Activated CD4-positive, alpha-beta T cell treated with anti-CD3 and anti-CD28 coated beads, Interleukin-2, amount 10 ng/mL, durations not matched to agents 7 days and 5 days (primary cell): ENCODE measurements around the gene PRDX6. TPM values are rescaled to one million over a fixed set of nuclear protein-coding genes. Genes with fewer than 3 reads are reported as not detected.

Experiments
- CTCF ChIA-PET: fragments of 350-600 bp; sonication (Branson Sonifier 250); formaldehyde crosslinking; loops from one replicate; lab custom pipeline; 2021; ENCODE audit warnings: antibody characterized with exemption; lab: Charles Lee
- POLR2A ChIA-PET: fragments of 350-600 bp; sonication (Branson Sonifier 250); formaldehyde crosslinking; loops from one replicate; lab custom pipeline; 2021; ENCODE audit warnings: antibody characterized with exemption; lab: Charles Lee
- DNase-seq: peaks from one replicate; pipeline ENCODE4 v3.0.0-alpha.2; 2020
- H3K27ac Mint-ChIP-seq: one replicate; pipeline ENCODE4 v1.8.0; 2021; ENCODE audit warnings: mild to moderate bottlenecking, moderate library complexity, mixed read lengths
- H3K27me3 Mint-ChIP-seq: one replicate; pipeline ENCODE4 v1.8.0; 2021; ENCODE audit warnings: mixed read lengths
- H3K36me3 Mint-ChIP-seq: one replicate; pipeline ENCODE4 v1.8.0; 2021; ENCODE audit warnings: low read depth, mixed read lengths
- H3K4me1 Mint-ChIP-seq: one replicate; pipeline ENCODE4 v1.8.0; 2021; ENCODE audit warnings: mixed read lengths
- H3K4me3 Mint-ChIP-seq: one replicate; pipeline ENCODE4 v1.8.0; 2021; ENCODE audit warnings: mild to moderate bottlenecking, moderate library complexity, mixed read lengths
- H3K9me3 Mint-ChIP-seq: one replicate; pipeline ENCODE4 v1.8.0; 2021; ENCODE audit warnings: mixed read lengths
- total RNA-seq, 2 experiments: library from RNA; stranded (reverse); gene quantifications; one replicate each; pipeline ENCODE4 v1.2.3, GENCODE V29; 2021

PRDX6 gene, protein sequence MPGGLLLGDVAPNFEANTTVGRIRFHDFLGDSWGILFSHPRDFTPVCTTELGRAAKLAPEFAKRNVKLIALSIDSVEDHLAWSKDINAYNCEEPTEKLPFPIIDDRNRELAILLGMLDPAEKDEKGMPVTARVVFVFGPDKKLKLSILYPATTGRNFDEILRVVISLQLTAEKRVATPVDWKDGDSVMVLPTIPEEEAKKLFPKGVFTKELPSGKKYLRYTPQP
- 100 to 1,000 TPM; 110 TPM for total RNA-seq

DNA sequence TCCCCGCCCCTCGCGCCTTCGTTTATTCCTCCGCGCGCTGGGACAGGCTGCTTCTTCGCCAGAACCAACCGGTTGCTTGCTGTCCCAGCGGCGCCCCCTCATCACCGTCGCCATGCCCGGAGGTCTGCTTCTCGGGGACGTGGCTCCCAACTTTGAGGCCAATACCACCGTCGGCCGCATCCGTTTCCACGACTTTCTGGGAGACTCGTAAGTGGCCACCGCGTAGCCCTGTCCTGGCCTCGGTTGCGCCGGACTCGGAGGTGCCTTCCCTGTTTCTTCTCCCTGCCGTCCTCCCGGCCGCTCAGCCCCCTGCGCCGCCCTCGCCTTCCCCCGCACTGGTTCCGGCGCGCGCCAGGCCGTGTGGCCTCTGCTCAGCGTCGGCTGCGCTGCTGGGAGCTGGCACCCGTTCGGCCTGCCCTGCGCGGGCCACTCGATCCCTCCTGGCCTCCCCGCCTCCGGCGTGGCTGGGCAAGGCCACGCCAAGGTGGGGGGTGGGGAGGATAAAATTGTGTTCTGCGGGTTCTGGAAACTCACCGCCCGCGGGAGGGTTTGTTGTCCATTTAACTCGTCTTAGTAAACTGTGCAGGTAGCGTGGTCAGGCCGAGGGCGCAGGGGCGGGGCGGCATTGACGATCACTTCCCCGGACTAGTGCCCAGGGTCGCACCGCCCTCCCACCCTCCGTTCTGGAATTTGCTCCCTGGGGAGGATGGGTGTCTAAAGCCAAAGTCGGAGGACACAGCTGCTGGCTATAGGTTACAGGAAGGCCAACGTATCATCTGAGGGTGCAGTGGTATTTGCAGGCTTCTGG is at the start of gene PRDX6:
TSS of gene PRDX6 (plus strand) at position 50 of the 808 bp plus-strand sequence. CDS start at position 113, 63 bp downstream.
- H3K36me3 Mint-ChIP-seq: peaks cover 53% of the 10 kb centered on the region
- H3K4me3 Mint-ChIP-seq: peak within 1 kb of the TSS; percentile 88
- peaks cover 57% of the 10 kb centered on the region for H3K4me1 Mint-ChIP-seq
- DNase-seq: no peak
- CTCF ChIA-PET: interaction anchor here (0.8 to 2.1 kb wide), 5 partner anchors 11 to 570 kb away, joined by 3 to 8 read pairs (median 3); no protein-coding TSS in a partner anchor
- H3K27ac Mint-ChIP-seq: peak within 1 kb of the TSS; percentile 95
- H3K27me3 Mint-ChIP-seq: no peaks in the 10 kb centered on the region
- POLR2A ChIA-PET: interaction anchor here (0.6 to 2.5 kb wide), 3 partner anchors 48 to 391 kb away, joined by 3 to 5 read pairs (median 4); partner anchors contain the start of genes GAS5 and ZBTB37
- H3K9me3 Mint-ChIP-seq: peaks cover 4% of the 10 kb centered on the region

- peaks cover 28% of the 10 kb centered on the region for H3K4me1 Mint-ChIP-seq
- peak overlapping the region; percentile 81 for H3K27ac Mint-ChIP-seq
- H3K27me3 Mint-ChIP-seq: no peaks in the 10 kb centered on the region
- no peaks in the 10 kb centered on the region for H3K36me3 Mint-ChIP-seq
- POLR2A ChIA-PET: interaction anchor here (0.6 to 1.6 kb wide), 2 partner anchors 47 to 439 kb away, joined by 3 to 5 read pairs; partner anchors contain the start of genes PRDX6 and ZBTB37
- peak; percentile 77 for DNase-seq
- H3K4me3 Mint-ChIP-seq: peak overlapping the region; percentile 45
- CTCF ChIA-PET: interaction anchor here (0.5 to 1.3 kb wide), 8 partner anchors 9 to 1533 kb away, joined by 3 to 7 read pairs (median 4); no protein-coding TSS in a partner anchor
- H3K9me3 Mint-ChIP-seq: no peaks in the 10 kb centered on the region
Observed at GRCh38 chr1:173429471-173430402, 47.4 kb upstream of the PRDX6 start.

DNA sequence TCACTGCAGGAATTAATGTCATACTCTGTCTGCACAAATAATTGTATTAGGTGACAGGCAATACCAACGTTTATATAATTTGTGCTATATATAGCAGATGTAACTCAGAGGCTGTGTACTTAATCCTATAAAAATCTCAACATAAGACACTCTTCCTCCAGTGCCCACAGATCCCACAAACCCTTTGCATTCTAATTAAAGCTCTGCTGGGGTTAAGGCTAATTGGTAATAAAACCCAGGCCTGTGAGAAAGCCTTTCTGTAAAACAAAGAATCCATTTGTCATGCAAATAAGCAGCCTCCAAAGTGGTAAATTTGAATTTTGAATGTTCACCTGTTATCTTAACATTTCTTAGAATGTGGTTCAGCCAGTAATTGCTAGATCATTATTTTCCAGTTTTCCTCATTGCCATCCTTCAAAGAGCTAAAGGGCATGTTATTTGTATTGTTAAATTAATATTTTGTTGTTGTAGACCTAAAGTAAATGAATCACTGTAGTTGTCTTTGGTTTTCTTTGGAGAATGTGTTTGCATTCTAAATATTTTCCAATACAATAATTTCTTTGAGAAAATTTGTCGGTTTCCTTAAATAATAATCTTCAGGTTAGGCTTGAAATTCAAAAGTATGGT is 46.3 kb upstream of the PRDX6 start:
- H3K4me3 Mint-ChIP-seq: no peak overlapping the region
- CTCF ChIA-PET: interaction anchor here (1.2 kb wide), 1 partner anchor 9 kb away, joined by 3 read pairs; no protein-coding TSS in a partner anchor
- DNase-seq: no peak
- H3K36me3 Mint-ChIP-seq: no peaks in the 10 kb centered on the region
- H3K9me3 Mint-ChIP-seq: no peaks in the 10 kb centered on the region
- H3K27me3 Mint-ChIP-seq: no peaks in the 10 kb centered on the region
- H3K27ac Mint-ChIP-seq: peak overlapping the region; percentile 81
- POLR2A ChIA-PET: interaction anchor here (0.6 kb wide), 1 partner anchor 438 kb away, joined by 3 read pairs; the partner anchor contains the start of gene ZBTB37
- peaks cover 28% of the 10 kb centered on the region for H3K4me1 Mint-ChIP-seq

GRCh38 chr1:173431304-173432045 is 45.7 kb upstream of the PRDX6 start:
- DNase-seq: peak; percentile 94
- POLR2A ChIA-PET: no interaction called here
- H3K27ac Mint-ChIP-seq: peak overlapping the region; percentile 4
- H3K4me1 Mint-ChIP-seq: peaks cover 28% of the 10 kb centered on the region
- H3K27me3 Mint-ChIP-seq: no peaks in the 10 kb centered on the region
- H3K36me3 Mint-ChIP-seq: no peaks in the 10 kb centered on the region
- no peak overlapping the region for H3K4me3 Mint-ChIP-seq
- CTCF ChIA-PET: interaction anchor here (0.6 to 1.2 kb wide), 2 partner anchors 10 to 483 kb away, joined by 3 read pairs; no protein-coding TSS in a partner anchor
- H3K9me3 Mint-ChIP-seq: no peaks in the 10 kb centered on the region

DNA sequence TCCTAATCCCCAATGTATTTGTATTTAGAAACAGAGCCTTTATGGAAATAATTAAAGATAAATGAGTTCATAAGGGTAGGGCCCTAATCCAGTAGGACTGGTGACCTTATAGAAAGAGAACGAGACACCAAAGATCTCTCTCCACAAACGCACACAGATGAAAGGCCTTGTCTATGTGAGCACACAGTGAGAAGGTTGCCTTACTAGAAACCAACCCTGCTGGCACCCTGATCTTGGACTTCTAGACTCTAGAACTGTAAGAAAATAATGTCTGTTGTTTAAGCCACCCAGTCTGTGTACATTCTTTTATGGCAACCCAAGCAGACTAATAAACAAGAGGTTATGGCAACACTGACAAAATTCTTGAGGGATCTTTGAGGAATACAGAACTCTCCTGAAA is 44.8 kb upstream of the PRDX6 start:
- no peaks in the 10 kb centered on the region for H3K9me3 Mint-ChIP-seq
- no peaks in the 10 kb centered on the region for H3K27me3 Mint-ChIP-seq
- POLR2A ChIA-PET: no interaction called here
- no peak overlapping the region for H3K27ac Mint-ChIP-seq
- peaks cover 28% of the 10 kb centered on the region for H3K4me1 Mint-ChIP-seq
- CTCF ChIA-PET: no interaction called here
- no peak for DNase-seq
- H3K4me3 Mint-ChIP-seq: no peak overlapping the region
- H3K36me3 Mint-ChIP-seq: no peaks in the 10 kb centered on the region

DNA sequence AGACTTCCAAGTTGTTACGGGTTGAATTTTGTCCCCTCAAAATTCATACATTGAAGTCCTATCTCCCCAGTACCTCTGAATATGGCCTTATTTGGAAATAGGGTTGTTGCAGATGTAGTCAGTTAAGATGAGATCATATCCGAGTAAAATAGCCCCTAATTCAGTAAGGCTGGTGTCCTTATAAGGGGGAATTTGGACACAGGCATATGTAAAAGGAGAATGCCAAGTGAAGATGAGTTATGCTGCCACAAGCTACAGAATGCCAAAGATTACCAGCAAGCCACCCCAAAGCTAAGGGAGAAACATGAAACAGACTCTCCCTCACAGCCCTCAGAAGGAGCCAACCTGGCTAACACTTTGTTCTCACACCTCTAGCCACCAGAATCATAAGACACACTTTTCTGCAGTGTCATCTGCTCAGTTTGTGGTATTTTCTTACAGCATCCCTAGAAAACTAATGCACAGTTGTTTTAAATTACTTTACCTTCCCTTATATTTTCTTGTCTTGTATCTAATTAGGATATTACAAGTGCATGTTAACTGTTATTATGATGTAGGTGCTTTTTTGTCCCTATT is 43.3 kb upstream of the PRDX6 start:
- no peak for DNase-seq
- Mint-ChIP-seq H3K27me3 (no peaks in the 10 kb centered on the region), H3K4me1 (peaks cover 28% of the 10 kb centered on the region), H3K36me3 (no peaks in the 10 kb centered on the region), H3K9me3 (no peaks in the 10 kb centered on the region), H3K4me3 (no peak overlapping the region), H3K27ac (no peak overlapping the region)
- ChIA-PET CTCF (no interaction called here), POLR2A (no interaction called here)

DNA sequence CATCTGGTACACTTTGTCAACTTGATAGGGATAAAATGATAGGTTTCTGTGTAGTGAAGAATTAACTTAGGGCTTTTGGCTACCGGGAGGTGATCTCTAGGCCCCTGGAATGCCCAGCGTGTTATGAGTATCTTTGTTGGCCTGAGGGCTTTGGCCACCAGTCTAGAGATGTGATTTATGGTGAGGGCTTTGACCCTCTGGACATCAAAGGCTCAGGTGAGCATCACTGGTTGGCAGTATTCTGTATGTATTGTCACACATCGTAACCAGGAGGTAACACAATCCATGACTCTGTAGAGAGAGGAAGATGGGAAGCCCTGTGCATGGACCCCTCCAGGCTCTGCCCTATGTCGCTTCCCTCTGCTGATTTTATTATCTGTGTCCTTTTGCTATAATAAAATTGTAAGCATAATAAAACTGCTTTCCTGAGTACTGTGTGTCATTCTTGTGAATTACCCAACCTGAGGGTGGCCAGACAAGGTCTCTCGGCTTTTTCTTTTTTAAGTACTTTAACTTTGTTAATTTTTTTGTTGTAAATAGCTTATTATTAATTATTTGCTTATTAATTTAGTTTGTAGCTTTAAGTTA is 40.2 kb upstream of the PRDX6 start:
- no peak overlapping the region for H3K27ac Mint-ChIP-seq
- H3K27me3 Mint-ChIP-seq: no peaks in the 10 kb centered on the region
- CTCF ChIA-PET: no interaction called here
- no peaks in the 10 kb centered on the region for H3K9me3 Mint-ChIP-seq
- no peaks in the 10 kb centered on the region for H3K4me1 Mint-ChIP-seq
- peaks cover 2% of the 10 kb centered on the region for H3K36me3 Mint-ChIP-seq
- H3K4me3 Mint-ChIP-seq: no peak overlapping the region
- DNase-seq: no peak
- POLR2A ChIA-PET: no interaction called here

- H3K4me3 Mint-ChIP-seq: no peak overlapping the region
- H3K27me3 Mint-ChIP-seq: no peaks in the 10 kb centered on the region
- H3K4me1 Mint-ChIP-seq: peaks cover 2% of the 10 kb centered on the region
- ChIA-PET POLR2A (no interaction called here), CTCF (interaction anchor here (0.6 to 1.6 kb wide), 4 partner anchors 9 to 177 kb away, joined by 3 to 7 read pairs (median 4); no protein-coding TSS in a partner anchor)
- DNase-seq: no peak
- H3K9me3 Mint-ChIP-seq: no peaks in the 10 kb centered on the region
- H3K36me3 Mint-ChIP-seq: peaks cover 4% of the 10 kb centered on the region
- H3K27ac Mint-ChIP-seq: no peak overlapping the region
Observed at GRCh38 chr1:173438675-173439074, 38.5 kb upstream of the PRDX6 start.

DNA sequence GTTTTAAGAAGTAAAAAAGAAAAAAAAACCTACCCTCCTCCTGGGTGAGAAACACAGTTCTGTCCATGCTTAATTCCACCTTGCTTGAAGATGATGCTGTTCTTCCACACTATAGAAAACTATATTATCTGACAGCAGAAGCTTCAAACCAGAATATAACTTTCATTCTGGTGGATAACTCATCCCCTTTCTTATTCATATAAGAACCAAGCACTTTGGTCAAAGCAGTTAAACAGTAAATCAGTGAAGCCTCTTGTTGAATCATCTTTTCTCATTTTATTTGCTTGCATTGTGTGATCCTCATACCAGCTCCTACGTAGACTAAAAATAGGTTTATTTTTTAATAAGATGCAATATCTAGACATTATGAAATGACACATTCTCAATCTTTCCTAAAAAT is 36.7 kb upstream of the PRDX6 start:
- Mint-ChIP-seq H3K27me3 (no peaks in the 10 kb centered on the region), H3K4me3 (no peak overlapping the region), H3K4me1 (peaks cover 18% of the 10 kb centered on the region), H3K27ac (no peak overlapping the region), H3K9me3 (peaks cover 5% of the 10 kb centered on the region), H3K36me3 (peaks cover 4% of the 10 kb centered on the region)
- CTCF ChIA-PET: interaction anchor here (2.3 kb wide), 1 partner anchor 11 kb away, joined by 6 read pairs; no protein-coding TSS in a partner anchor
- POLR2A ChIA-PET: no interaction called here
- DNase-seq: no peak

- peaks cover 35% of the 10 kb centered on the region for H3K36me3 Mint-ChIP-seq
- POLR2A ChIA-PET: no interaction called here
- H3K27me3 Mint-ChIP-seq: no peaks in the 10 kb centered on the region
- H3K4me1 Mint-ChIP-seq: peaks cover 22% of the 10 kb centered on the region
- peaks cover 25% of the 10 kb centered on the region for H3K9me3 Mint-ChIP-seq
- CTCF ChIA-PET: no interaction called here
- DNase-seq: peak; percentile 50
- peak overlapping the region; percentile 4 for H3K4me3 Mint-ChIP-seq
- H3K27ac Mint-ChIP-seq: peak overlapping the region; percentile 65
Observed at GRCh38 chr1:173444757-173445156, 32.4 kb upstream of the PRDX6 start.

- ChIA-PET POLR2A (no interaction called here), CTCF (no interaction called here)
- no peaks in the 10 kb centered on the region for H3K27me3 Mint-ChIP-seq
- peaks cover 27% of the 10 kb centered on the region for H3K9me3 Mint-ChIP-seq
- H3K36me3 Mint-ChIP-seq: peaks cover 35% of the 10 kb centered on the region
- H3K27ac Mint-ChIP-seq: peak overlapping the region; percentile 65
- peaks cover 22% of the 10 kb centered on the region for H3K4me1 Mint-ChIP-seq
- DNase-seq: no peak
- H3K4me3 Mint-ChIP-seq: peak overlapping the region; percentile 4
Observed at GRCh38 chr1:173445164-173445563, 32.0 kb upstream of the PRDX6 start.
